Breast epithelium (tissue), 4 donors: ENCODE data around the gene ZMYND15. TPM values are rescaled to one million over a fixed set of nuclear protein-coding genes. Genes with fewer than 3 reads are reported as not detected.

ENCODE experiments used
- DNase-seq, 2 donors: peaks; one replicate each; pipeline ENCODE4 v3.0.0-alpha.2; 2019; ENCODE audit warnings: low spot score in 2 of 2
- H3K27ac ChIP-seq, 2 donors: fragments of 200-600 bp; sonication (generic) in 1 of 2; one replicate each; pipeline ENCODE4 v1.5.1; 2016 to 2019; ENCODE audit warnings: mild to moderate bottlenecking in 1 of 2
- H3K27me3 ChIP-seq, 2 donors: fragments of 200-600 bp; sonication (generic) in 1 of 2; one replicate each; pipeline versions ENCODE4 v1.5.1 to v1.6.0; 2017 to 2019; ENCODE audit warnings: control low read depth in 1 of 2, mild to moderate bottlenecking in 1 of 2
- H3K36me3 ChIP-seq: fragments of 200-600 bp; one replicate; pipeline ENCODE4 v1.5.1; 2019
- H3K4me1 ChIP-seq, 2 donors: fragments of 200-600 bp; sonication (generic); one replicate each; pipeline ENCODE4 v1.5.1; 2016 to 2019; ENCODE audit warnings: control low read depth in 1 of 2
- H3K4me3 ChIP-seq, 3 donors: fragments of 200-600 bp; sonication (generic); 1 replicate in 2 of 3; 2 replicates in 1 of 3; pipeline ENCODE4 v1.5.1; 2016 to 2019; ENCODE audit warnings: mild to moderate bottlenecking in 3 of 3, moderate library complexity in 2 of 3
- H3K9me3 ChIP-seq, 2 donors: fragments of 200-600 bp; sonication (generic) in 1 of 2; one replicate each; pipeline ENCODE4 v1.5.1; 2016 to 2019; ENCODE audit warnings: control low read depth in 1 of 2
- POLR2A ChIP-seq: fragments of 450-650 bp; IDR thresholded peaks from one replicate; pipeline ENCODE4 v1.6.1; 2016; ENCODE audit warnings: antibody characterized with exemption, mild to moderate bottlenecking, moderate library complexity
- POLR2AphosphoS5 ChIP-seq, 3 donors: sonication (generic); formaldehyde crosslinking; IDR thresholded peaks; one replicate each; pipeline ENCODE4 v1.6.1; 2017; ENCODE audit warnings: antibody characterized with exemption in 3 of 3
- intact Hi-C: fragments of 100-400 bp; cut with DNase I; formaldehyde crosslinking; loops from one replicate; pipeline ENCODE4 v1.15.1; 2023; ENCODE audit warnings: low total_unique reads
- total RNA-seq, 3 donors: library from RNA; depleted of rRNA; stranded (reverse); fragments of >200 nt; gene quantifications; one replicate each; pipeline ENCODE4 v1.1.0, GENCODE V29; 2016
- TF ChIP-seq, protein P1 (sequence below), 3 donors: fragments of 450-650 bp; IDR thresholded peaks; one replicate each; pipeline ENCODE4 v1.5.1; 2016 to 2017; ENCODE audit warnings: antibody characterized with exemption in 3 of 3, mild to moderate bottlenecking in 3 of 3, moderate library complexity in 3 of 3

ZMYND15 gene
- total RNA-seq, 3 donors from 2014 or later = 0.96 to 2.3 (median 0.98) TPM

GRCh38 chr17:4718276-4718675 lies 21.4 kb upstream of the ZMYND15 start:
- TF ChIP-seq POLR2AphosphoS5 (IDR thresholded peaks at IDR 0.05) = no peak
- TF ChIP-seq, protein P1, sequence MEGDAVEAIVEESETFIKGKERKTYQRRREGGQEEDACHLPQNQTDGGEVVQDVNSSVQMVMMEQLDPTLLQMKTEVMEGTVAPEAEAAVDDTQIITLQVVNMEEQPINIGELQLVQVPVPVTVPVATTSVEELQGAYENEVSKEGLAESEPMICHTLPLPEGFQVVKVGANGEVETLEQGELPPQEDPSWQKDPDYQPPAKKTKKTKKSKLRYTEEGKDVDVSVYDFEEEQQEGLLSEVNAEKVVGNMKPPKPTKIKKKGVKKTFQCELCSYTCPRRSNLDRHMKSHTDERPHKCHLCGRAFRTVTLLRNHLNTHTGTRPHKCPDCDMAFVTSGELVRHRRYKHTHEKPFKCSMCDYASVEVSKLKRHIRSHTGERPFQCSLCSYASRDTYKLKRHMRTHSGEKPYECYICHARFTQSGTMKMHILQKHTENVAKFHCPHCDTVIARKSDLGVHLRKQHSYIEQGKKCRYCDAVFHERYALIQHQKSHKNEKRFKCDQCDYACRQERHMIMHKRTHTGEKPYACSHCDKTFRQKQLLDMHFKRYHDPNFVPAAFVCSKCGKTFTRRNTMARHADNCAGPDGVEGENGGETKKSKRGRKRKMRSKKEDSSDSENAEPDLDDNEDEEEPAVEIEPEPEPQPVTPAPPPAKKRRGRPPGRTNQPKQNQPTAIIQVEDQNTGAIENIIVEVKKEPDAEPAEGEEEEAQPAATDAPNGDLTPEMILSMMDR (IDR thresholded peaks at IDR 0.05) = no peak
- no peak for TF ChIP-seq POLR2A
- H3K27me3 ChIP-seq = no peaks in the 10 kb centered on the region
- H3K4me1 ChIP-seq = no peaks in the 10 kb centered on the region
- no peak for DNase-seq
- no peak overlapping the region for H3K4me3 ChIP-seq
- no peaks in the 10 kb centered on the region for H3K36me3 ChIP-seq
- no peak overlapping the region for H3K27ac ChIP-seq
- no peaks in the 10 kb centered on the region for H3K9me3 ChIP-seq
- intact Hi-C loops = no loop called here

GRCh38 chr17:4719146-4719545 lies 20.5 kb upstream of the ZMYND15 start:
- intact Hi-C loops = no loop called here
- H3K4me3 ChIP-seq = no peak overlapping the region
- no peaks in the 10 kb centered on the region for H3K36me3 ChIP-seq
- H3K9me3 ChIP-seq = no peaks in the 10 kb centered on the region
- TF ChIP-seq POLR2AphosphoS5 (IDR thresholded peaks at IDR 0.05) (no peak), POLR2A (no peak)
- TF ChIP-seq, protein P1 (IDR thresholded peaks at IDR 0.05) = no peak
- DNase-seq = no peak
- H3K27ac ChIP-seq = no peak overlapping the region
- H3K4me1 ChIP-seq = no peaks in the 10 kb centered on the region
- H3K27me3 ChIP-seq = no peaks in the 10 kb centered on the region

GRCh38 chr17:4719684-4720221 lies 19.9 kb upstream of the ZMYND15 start:
- TF ChIP-seq, protein P1 (IDR thresholded peaks at IDR 0.05) = no peak
- no peak for TF ChIP-seq POLR2AphosphoS5 (IDR thresholded peaks at IDR 0.05)
- TF ChIP-seq POLR2A = no peak
- H3K4me3 ChIP-seq = no peak overlapping the region
- H3K27ac ChIP-seq = no peak overlapping the region
- H3K27me3 ChIP-seq = no peaks in the 10 kb centered on the region
- intact Hi-C loops = no loop called here
- DNase-seq = no peak
- H3K36me3 ChIP-seq = no peaks in the 10 kb centered on the region
- H3K9me3 ChIP-seq = no peaks in the 10 kb centered on the region
- H3K4me1 ChIP-seq = no peaks in the 10 kb centered on the region

GRCh38 chr17:4720787-4721186 lies 18.8 kb upstream of the ZMYND15 start:
- Histone ChIP-seq H3K9me3 (no peaks in the 10 kb centered on the region), H3K27me3 (no peaks in the 10 kb centered on the region), H3K27ac (no peak overlapping the region), H3K4me3 (no peak overlapping the region), H3K4me1 (no peaks in the 10 kb centered on the region), H3K36me3 (no peaks in the 10 kb centered on the region)
- intact Hi-C loops = no loop called here
- DNase-seq = no peak
- TF ChIP-seq POLR2AphosphoS5 (IDR thresholded peaks at IDR 0.05) (no peak), POLR2A (no peak)
- TF ChIP-seq, protein P1 (IDR thresholded peaks at IDR 0.05) = no peak

GRCh38 chr17:4721203-4722135 lies 18.2 kb upstream of the ZMYND15 start:
- no peak for DNase-seq

More at GRCh38 chr17:4721203-4722135, 18.2 kb upstream of the ZMYND15 start:
- no peaks in the 10 kb centered on the region for H3K9me3 ChIP-seq
- H3K4me1 ChIP-seq = no peaks in the 10 kb centered on the region
- intact Hi-C loops = no loop called here
- H3K27me3 ChIP-seq = no peaks in the 10 kb centered on the region
- no peaks in the 10 kb centered on the region for H3K36me3 ChIP-seq
- TF ChIP-seq POLR2AphosphoS5 (IDR thresholded peaks at IDR 0.05) = no peak
- TF ChIP-seq, protein P1 (IDR thresholded peaks at IDR 0.05) = no peak
- no peak for TF ChIP-seq POLR2A
- no peak overlapping the region for H3K27ac ChIP-seq
- no peak overlapping the region for H3K4me3 ChIP-seq
